ENCODE data around the gene REG3G.

- TF ChIP-seq CTCF (IDR thresholded peaks at IDR 0.05), result no peak
- TF ChIP-seq POLR2AphosphoS5 (IDR thresholded peaks at IDR 0.05), result no peak
- TF ChIP-seq POLR2A (IDR thresholded peaks at IDR 0.05; ENCODE audit: low read depth), result no peak
Measured at GRCh38 chr2:79004680-79005079, 20.8 kb upstream of the REG3G start.

Data from esophagus muscularis mucosa (tissue), 3 donors.